Islet of Langerhans (tissue), 1 donor: ENCODE measurements around the gene SMYD5.
"Not testable (repeated sequence)": the region's sequence is repeated elsewhere in the genome, so short reads cannot be mapped to it uniquely, and the experiment has no call there.

Source experiments
- FAIRE-seq: peaks from one replicate; lab custom pipeline; 2011; peaks lifted over from hg19 to GRCh38; lab: Jason Lieb, UNC

Gene SMYD5

DNA sequence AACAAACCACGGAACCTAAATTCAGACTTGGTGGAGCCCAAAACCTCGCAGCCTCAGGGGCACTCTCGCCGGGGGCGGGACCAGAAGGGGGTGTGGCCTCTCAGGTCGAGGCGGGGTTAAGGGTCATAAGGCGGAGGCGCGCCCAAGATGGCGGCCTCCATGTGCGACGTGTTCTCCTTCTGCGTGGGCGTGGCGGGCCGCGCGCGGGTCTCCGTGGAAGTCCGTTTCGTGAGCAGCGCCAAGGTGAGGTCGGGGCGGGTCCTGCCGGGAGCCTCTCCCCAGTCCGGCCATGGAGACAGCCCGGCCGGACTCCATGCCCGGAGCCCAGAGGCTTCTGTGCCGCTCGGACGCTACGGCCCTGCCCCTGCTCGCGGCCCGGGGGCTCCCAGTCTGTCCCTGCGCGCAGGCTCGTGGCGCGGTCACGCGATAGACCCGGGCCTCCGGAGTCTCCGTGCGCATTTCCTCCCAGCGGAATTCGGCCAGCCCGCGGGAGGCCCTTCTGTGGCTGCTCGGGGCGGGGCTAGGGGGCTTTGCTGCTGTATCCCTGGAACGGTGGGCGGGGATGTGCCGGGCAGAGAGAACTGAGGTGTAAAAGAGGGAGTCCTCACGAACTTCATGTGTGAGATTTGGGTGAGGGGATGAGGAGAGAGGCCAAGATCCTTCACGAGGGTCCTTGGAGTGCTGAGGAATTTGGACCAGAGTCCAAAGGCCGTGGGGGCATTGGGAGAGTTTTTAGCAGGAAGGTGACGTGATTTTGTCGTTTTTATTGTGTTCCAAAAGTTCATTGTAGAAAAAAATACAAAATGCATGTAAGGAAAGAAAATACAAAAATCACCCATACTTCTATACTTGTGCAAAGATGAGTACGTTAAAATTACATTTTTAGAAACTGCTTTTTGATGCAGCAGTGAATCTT lies at the start of gene SMYD5:
Gene SMYD5, plus strand, starts transcription at position 126 of the 916 bp plus-strand sequence. Its CDS starts 22 bp downstream, at position 148.
- no peak for FAIRE-seq

- FAIRE-seq: not testable (repeated sequence)
Observed at GRCh38 chr2:73165978-73166377, 48.1 kb upstream of the SMYD5 start.

DNA sequence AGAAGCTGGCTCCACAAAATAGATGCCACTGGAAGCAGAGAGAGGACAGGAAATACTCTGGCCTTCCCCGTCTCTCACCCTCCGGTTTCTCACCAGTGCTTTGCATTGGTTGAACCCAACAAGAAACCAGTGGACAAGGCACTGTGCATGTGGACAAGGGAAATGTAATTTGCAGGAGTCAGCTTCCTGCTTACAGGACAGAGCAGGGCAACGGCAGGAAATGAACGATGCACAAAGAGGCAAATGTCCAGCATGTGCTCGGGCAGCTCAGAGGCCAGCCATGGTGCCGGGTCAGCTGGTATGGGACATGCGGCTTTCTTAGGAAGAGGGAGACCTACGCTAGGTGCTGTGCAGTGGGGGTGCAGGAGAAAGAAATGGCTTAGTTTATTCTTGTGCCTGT lies 47.2 kb upstream of the SMYD5 start:
- FAIRE-seq: not testable (repeated sequence)

DNA sequence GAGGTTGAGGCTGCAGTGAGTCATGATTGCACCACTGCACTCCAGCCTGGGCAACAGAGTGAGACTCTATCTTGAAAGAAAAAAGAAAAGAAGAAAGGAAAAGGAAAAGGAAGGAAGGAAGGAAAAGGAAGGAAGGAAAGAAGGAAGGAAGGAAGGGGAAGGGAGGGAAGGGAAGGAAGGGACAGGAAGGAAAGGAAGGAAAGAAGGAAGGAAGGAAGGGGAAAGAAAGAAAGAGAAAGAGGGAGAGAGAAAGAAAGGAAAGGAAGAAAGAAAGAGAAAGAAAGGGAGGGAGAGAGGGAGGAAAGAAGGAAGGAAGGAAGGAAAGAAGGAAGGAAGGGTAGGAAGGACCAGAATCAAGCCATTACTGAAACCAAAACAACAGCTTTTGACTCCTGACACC lies 45.7 kb upstream of the SMYD5 start:
- FAIRE-seq: not testable (repeated sequence)

- not testable (repeated sequence) for FAIRE-seq
Observed at GRCh38 chr2:73170341-73170740, 43.7 kb upstream of the SMYD5 start.

DNA sequence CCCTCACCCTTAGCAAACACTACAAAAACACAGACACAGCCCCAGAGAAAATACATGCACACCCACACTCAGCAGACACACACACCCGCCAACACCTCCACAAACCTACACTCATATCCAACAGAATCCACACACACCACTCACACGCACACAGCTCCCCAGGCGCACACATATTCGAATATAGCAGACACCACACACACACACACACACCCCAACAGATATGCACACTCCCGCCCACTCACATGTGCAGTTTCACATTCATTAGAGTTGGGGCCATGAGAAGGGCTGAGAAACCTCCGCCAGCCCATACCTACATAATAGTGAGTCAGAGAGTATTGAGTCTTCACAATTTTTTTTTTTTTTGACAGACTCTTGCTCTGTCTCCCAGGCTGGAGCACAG lies 41.1 kb upstream of the SMYD5 start:
- no peak for FAIRE-seq

GRCh38 chr2:73173781-73174180 lies 40.3 kb upstream of the SMYD5 start:
- FAIRE-seq: no peak

DNA sequence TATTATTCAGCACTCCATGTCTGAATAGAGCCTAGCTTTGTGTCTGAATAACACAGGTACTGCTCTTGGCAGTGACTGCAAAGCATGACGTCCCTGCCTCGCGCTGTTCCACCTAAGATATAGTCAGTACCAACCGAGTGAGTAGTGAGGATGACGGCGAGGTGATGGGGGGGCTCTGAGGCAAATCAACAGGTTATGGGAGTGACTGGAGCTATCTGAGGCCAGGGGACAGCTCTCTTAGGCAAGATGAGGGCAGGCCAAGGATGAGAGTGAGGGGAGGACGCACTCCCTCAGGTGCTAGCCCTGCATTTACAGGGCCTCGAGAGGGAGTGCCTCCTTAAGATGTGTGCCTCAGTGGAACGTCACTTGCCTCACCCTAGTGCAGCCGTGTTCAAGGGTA lies 39.8 kb upstream of the SMYD5 start:
- no peak for FAIRE-seq

GRCh38 chr2:73174941-73175662 lies 38.9 kb upstream of the SMYD5 start:
- no peak for FAIRE-seq

GRCh38 chr2:73175663-73176204 lies 38.3 kb upstream of the SMYD5 start:
- FAIRE-seq: no peak

DNA sequence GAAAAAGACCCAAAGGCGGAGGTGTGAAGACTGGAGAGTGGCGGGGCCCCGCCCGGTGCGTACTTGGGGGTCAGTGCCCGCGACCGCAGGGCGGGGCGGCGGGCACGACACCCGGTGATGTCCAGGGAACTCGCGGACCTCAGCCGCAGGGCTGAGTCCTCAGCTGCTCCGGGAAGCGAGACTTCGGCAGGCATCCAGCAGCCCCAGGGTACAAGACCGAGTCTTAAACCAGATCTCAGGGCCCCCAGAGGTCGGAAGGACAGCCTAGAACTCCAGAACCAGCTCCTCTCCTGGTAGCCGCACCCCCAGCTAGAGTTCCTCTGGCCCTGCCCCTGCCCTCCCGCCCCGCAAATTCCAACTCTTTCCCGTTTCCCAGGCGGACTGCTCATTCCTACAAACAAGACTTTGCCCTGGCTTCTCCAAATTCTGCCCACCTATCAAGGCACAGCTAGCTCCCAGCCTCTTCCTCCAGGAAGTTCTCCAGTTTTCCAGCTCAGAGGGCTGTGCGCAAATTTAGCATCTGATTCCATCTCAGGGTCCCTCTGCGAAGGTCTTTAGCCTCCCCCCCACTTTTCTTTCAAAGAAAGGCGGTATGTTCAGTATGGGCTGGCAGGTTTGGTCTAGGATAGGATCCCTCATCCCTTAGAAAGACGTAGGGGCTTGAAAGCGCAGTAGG lies 37.7 kb upstream of the SMYD5 start:
- FAIRE-seq: no peak

DNA sequence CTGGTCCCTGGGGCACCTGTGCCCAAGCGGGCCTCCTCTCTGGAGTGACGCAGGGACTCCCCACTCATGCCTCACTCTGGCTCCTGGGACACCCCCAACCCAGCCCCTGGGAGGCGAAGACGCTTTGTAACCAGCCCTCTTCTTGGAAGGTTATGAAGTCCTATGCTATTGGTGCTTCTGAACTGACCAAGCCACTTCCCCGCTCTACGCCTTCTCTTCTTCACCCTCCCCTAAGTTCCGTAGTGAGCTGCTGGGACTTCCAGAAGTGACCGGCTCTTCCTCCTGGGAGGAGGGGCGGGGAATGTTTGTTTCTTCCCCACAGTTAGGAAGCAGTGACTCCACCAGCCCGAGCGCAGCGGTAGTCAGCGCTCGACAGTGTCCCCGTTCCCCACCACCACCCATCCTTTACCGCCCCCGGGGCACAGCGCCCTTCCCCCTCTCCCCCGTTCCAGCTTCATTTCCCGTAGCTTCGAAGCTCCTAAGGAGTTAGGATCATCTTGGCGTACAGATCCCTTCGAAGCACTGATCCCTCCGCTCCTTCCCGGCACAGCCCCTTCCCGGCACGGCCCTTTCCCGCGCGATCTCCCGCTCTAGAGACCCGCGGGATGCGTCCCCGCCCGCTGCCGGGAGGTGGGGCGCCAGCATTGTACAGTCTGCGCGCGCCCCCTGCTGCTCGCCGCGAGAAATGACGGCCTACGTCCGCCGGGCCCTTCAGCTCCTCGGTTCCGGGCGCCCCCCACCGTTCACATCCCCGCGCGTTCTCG lies 37.0 kb upstream of the SMYD5 start:
- no peak for FAIRE-seq

DNA sequence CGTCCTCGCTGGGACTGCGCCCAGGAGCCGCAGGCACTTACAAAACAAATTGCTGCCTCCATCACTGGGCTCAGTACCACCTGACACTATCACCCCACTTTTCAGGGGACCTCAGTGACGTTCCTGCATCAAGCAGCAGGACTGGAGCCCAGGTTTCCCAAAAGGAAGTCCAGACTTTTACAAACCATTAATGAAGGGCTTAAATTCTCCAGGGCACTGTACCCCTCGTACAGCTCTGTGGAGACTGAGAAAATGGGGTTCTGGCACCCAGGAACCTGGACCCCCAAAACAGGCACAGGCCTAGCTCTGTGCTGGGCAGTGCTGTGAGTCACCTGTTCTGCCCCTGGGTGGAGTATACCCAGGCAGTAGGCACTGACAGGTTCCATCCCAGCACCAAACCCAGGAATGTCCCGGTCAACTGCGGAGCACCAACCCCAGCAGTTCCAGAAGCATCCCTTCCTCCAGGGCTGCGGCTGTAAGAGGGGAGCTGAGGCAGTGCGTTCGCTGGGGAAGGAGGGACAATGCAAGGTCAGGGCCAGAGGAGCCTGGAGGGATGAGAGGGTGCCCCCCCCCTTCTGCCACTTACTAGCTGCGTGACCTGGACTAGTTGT lies 36.3 kb upstream of the SMYD5 start:
- FAIRE-seq: no peak

DNA sequence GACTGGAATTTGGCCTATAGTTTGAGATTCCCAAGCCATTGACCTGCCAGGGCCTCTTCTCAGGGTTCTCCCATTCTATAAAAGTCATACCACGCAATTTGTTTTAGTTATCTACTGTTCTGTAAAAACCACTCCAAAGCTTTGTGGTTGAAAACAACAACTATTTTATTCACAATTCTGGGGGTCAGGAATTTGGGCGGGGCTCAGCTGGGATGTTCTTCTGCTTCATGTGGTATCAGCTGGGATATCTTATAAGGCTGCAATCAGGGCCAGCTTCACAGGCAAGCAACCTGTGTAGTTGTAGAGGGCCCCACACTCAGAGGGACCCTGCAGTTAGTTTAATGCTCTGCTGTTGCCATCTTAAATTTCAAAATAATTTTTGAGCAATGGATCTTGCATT lies 28.1 kb upstream of the SMYD5 start:
- no peak for FAIRE-seq

GRCh38 chr2:73187549-73187948 lies 26.5 kb upstream of the SMYD5 start:
- FAIRE-seq: no peak

DNA sequence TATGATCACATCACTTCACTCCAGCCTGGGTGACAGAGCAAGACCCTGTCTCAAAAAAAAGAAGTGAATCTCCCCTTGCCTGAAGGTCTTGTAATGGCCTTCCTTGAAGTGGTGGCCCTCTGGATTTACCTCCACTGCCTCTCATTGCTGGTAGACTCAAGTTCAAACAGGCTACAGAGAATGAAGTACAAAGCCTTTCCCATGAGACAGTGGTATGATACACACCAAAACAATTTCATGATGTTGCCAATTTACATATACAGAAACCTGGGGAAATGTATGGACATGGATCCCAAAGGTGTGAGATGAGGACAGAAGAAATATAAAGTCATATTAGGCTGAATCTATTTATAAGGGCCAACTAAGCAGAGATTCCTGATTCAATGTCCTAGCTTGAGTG lies 16.5 kb upstream of the SMYD5 start:
- FAIRE-seq: no peak

DNA sequence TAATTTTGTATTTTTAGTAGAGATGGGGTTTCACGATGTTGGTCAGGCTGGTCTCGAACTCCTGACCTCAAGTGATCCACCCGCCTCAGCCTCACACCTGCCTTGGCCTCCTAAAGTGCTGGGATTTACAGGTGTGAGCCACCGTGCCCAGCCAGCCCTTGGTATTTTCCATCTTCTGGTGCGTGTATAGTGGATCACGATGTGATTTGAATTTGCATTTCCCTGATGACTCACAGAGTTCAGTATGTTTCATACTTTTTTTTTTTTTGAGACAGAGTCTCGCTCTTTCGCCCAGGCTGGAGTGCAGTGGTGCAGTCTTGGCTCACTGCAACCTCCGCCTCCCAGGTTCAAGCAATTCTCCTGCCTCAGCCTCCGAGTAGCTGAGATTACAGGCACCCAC lies 13.8 kb upstream of the SMYD5 start:
- FAIRE-seq: not testable (repeated sequence)

GRCh38 chr2:73202156-73203054 lies 11.6 kb upstream of the SMYD5 start, which contains the start of gene NOTO:
Gene NOTO (plus strand): TSS chr2:73202574. CDS start chr2:73202667, 93 bp downstream.
- no peak for FAIRE-seq

GRCh38 chr2:73203055-73203681 lies 10.9 kb upstream of the SMYD5 start:
- no peak for FAIRE-seq

GRCh38 chr2:73205611-73206010 lies 8.4 kb upstream of the SMYD5 start:
- no peak for FAIRE-seq
